ENCODE measurements around the gene CDH6.

DNA sequence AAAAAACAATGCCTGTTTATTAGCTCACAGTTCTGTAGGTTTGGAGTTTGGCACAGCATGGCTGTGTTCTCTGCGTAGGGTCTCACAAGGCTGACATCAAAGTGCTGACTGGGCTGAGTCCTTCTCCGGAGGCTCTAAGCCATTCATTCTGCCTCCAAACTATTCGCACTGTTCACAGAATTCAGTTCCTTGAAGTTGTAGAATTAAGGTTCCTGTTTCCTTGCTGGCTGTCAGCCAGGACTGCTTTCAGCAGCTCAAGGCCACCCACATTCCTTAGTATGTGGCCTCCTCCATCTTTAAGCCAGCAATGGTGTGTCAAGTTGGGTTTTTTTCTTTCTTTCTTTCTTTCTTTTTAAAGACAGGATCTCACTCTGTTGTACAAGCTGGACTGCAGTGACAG, 161.9 kb downstream of the CDH6 start:
- TF ChIP-seq, protein P1, sequence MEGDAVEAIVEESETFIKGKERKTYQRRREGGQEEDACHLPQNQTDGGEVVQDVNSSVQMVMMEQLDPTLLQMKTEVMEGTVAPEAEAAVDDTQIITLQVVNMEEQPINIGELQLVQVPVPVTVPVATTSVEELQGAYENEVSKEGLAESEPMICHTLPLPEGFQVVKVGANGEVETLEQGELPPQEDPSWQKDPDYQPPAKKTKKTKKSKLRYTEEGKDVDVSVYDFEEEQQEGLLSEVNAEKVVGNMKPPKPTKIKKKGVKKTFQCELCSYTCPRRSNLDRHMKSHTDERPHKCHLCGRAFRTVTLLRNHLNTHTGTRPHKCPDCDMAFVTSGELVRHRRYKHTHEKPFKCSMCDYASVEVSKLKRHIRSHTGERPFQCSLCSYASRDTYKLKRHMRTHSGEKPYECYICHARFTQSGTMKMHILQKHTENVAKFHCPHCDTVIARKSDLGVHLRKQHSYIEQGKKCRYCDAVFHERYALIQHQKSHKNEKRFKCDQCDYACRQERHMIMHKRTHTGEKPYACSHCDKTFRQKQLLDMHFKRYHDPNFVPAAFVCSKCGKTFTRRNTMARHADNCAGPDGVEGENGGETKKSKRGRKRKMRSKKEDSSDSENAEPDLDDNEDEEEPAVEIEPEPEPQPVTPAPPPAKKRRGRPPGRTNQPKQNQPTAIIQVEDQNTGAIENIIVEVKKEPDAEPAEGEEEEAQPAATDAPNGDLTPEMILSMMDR (IDR thresholded peaks at IDR 0.05; ENCODE audit: low read depth, low read length) = no peak
- no peak for TF ChIP-seq POLR2A (IDR thresholded peaks at IDR 0.05; ENCODE audit: extremely low read depth, insufficient read length)
- TF ChIP-seq MYC (IDR thresholded peaks at IDR 0.05; ENCODE audit: low read depth, low read length) = no peak
- TF ChIP-seq, protein P2, sequence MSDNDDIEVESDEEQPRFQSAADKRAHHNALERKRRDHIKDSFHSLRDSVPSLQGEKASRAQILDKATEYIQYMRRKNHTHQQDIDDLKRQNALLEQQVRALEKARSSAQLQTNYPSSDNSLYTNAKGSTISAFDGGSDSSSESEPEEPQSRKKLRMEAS (IDR thresholded peaks at IDR 0.05; ENCODE audit: low read depth, low read length) = no peak

Data from NB4 (cell line).